ENCODE data around the gene CYP4A11.

- no peak for TF ChIP-seq GATA2 (IDR thresholded peaks at IDR 0.05; ENCODE audit: low read depth, low read length)
- no peak for TF ChIP-seq GATA3 (IDR thresholded peaks at IDR 0.05; ENCODE audit: low read depth, low read length)
Measured at GRCh38 chr1:46941135-46941694, at the start of gene CYP4A11.

Measured in SH-SY5Y (cell line).